GM06990 (cell line): ENCODE data around the gene LAGE3.

Experiments
- DNase-seq: peaks from one replicate; pipeline ENCODE4 v3.0.0-alpha.2; 2011; ENCODE audit not compliant: insufficient read length; ENCODE audit errors: extremely low read depth
- H3K27me3 ChIP-seq: replicated peaks from 2 replicates; pipeline ENCODE4 v1.6.0; 2011; ENCODE audit warnings: low read length; ENCODE audit not compliant: control insufficient read depth, insufficient read depth
- H3K36me3 ChIP-seq: 2 replicates; pipeline ENCODE4 v1.5.1; 2011; ENCODE audit warnings: low read length; ENCODE audit not compliant: control insufficient read depth, insufficient read depth
- H3K4me3 ChIP-seq: replicated peaks from 2 replicates; pipeline ENCODE4 v1.5.1; 2011; ENCODE audit warnings: low read depth, mild to moderate bottlenecking, control low read depth, low read length
- TF ChIP-seq, protein P1 (sequence below): IDR thresholded peaks from 2 replicates; pipeline ENCODE4 v1.5.1; 2011; ENCODE audit warnings: low read length, control low read depth, mild to moderate bottlenecking, inconsistent platforms; ENCODE audit not compliant: insufficient read depth, poor library complexity, severe bottlenecking

Gene LAGE3

DNA sequence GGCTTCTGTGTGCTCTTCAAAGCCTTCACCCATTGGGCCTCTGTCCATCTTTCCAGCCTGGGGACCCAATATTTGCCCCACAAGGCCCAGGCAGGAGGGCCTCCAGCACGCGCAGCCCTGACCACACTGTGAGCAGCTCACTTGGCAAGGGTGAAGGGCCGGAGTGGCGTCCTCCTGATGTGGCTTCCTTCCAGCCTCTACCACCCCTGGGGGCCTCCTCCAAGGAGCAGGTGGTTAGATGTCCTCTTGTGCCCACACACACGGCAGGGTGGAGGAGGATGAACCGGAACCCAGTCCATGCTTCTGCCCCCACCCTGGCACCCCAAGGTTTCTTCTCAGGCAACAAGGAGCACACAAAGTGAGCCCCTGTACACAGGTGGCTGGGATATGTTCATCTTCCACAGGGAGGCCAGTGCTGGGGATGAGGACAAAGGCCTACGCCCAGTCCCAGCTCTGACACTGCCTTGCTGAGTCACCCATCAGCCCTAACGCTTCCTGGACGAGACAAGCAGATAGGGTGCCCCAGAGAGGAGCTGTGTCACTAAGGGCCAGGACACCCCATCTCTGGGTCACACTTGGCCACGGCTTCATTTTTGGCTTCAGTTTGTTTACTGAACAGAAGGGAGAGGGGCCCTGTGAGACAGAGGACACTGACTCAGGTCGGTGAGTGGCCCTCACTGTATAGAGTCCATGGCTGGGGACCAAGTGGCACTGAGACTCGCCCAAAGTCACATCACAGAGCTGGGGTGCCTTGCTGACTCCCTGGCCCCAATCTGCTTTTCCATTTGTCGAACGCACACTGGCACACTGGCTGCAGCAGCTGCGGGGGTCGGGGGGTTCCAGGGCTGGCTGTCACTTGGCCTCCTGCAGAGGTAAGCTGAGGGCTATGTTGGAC, 5.4 kb upstream of the LAGE3 start:
- no peak for DNase-seq
- H3K36me3 ChIP-seq: peaks cover 6% of the 10 kb centered on the region
- H3K4me3 ChIP-seq: no peak overlapping the region
- H3K27me3 ChIP-seq: no peaks in the 10 kb centered on the region
- TF ChIP-seq, protein P1, sequence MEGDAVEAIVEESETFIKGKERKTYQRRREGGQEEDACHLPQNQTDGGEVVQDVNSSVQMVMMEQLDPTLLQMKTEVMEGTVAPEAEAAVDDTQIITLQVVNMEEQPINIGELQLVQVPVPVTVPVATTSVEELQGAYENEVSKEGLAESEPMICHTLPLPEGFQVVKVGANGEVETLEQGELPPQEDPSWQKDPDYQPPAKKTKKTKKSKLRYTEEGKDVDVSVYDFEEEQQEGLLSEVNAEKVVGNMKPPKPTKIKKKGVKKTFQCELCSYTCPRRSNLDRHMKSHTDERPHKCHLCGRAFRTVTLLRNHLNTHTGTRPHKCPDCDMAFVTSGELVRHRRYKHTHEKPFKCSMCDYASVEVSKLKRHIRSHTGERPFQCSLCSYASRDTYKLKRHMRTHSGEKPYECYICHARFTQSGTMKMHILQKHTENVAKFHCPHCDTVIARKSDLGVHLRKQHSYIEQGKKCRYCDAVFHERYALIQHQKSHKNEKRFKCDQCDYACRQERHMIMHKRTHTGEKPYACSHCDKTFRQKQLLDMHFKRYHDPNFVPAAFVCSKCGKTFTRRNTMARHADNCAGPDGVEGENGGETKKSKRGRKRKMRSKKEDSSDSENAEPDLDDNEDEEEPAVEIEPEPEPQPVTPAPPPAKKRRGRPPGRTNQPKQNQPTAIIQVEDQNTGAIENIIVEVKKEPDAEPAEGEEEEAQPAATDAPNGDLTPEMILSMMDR: no peak

DNA sequence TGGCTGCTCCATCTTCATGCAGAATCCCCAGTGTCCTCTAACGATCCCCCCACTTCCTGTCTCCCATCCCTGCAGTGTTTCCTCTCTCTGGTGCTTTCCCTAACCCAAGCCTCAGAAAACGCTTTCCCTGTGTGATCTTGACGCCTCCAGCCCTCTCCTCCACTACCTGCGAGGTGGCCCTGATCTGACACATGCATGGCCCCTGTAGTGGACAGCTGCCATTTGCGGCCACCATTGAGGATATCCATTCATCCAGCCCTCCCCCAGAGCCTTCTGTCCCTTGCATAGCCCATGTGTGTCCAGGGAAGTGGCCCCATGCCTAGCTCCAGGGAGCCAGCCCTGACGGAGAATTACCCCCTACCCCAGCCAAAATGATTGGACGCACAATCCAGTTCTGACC, 4.2 kb upstream of the LAGE3 start:
- Histone ChIP-seq H3K36me3 (peaks cover 5% of the 10 kb centered on the region), H3K27me3 (no peaks in the 10 kb centered on the region), H3K4me3 (no peak overlapping the region)
- TF ChIP-seq, protein P1: no peak
- no peak for DNase-seq

DNA sequence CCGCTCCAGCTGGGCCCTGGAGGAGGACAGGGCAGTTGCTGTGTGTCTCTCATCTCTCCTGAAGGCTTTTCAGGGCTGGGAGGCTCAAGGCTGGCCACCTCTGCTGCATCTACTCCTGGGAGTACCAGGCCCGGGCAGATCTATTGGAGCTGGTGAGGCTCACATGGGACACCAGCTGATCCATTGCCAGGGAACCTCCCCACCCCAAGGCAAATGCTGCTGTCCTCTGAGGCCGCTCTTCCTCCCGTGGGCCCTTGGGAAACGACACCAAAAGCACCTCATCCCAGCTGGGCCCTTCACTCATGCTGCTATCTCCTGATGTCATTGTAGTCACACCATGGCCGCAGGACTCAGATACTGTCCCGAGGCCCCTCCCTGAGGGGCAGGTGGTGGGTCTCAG, 3.7 kb upstream of the LAGE3 start:
- Histone ChIP-seq H3K4me3 (no peak overlapping the region), H3K36me3 (peaks cover 4% of the 10 kb centered on the region), H3K27me3 (no peaks in the 10 kb centered on the region)
- no peak for DNase-seq
- TF ChIP-seq, protein P1: no peak

DNA sequence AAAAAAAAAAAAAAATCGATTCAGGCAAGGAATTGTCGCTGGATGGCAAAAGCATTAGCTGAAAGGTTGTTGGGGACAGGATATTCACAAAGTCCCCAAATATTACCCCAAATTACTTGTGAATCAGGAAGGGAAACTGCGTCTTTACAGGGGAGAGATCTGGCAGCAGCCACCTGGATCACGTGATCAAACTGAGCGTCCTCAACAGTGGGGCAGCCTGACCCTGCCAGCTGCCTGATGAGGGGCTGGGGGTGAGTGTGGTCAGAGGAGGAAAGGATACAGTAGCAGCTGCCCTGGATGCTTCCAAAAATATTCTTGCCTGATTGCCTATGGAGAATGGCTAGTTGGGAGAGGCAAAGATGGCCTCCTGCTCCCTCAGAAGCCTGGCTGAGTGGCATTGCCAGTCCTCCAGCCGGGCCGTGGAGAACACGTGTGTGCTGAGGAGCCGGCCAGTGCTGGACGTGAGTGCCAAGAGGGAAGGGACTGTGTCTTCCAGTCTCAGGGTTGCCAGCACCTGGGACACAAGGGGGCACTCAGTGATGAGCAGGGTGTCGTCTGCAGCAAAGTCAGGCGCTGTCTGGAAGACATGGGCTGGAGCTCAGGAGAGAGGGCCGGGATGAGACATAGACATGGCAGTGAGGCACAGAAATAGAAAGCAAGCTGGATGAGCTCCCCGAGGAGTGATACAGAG, 3.0 kb upstream of the LAGE3 start:
- TF ChIP-seq, protein P1: no peak
- Histone ChIP-seq H3K4me3 (no peak overlapping the region), H3K36me3 (peaks cover 4% of the 10 kb centered on the region), H3K27me3 (no peaks in the 10 kb centered on the region)
- DNase-seq: no peak

DNA sequence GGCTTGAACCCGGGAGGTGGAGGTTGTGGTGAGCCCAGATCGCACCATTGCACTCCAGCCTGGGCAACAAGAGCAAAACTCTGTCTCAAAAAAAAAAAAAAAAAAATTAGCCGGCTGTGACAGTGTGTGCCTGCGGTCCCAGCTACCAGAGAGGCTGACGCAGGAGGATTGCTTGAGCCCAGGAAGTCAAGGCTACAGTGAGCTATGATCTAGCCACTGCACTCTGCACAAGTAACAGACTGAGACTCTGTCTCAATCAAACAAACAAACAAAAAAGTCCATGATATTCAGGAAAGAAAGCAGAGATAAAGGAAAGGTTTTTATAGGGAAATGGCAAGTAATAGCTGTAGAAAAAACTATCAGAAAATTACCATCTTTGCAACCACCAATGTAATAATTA, 2.1 kb upstream of the LAGE3 start:
- no peak overlapping the region for H3K4me3 ChIP-seq
- TF ChIP-seq, protein P1: no peak
- no peaks in the 10 kb centered on the region for H3K27me3 ChIP-seq
- no peak for DNase-seq
- peaks cover 4% of the 10 kb centered on the region for H3K36me3 ChIP-seq
